HCT116 (cell line): ENCODE measurements around the gene TMF1. TPM values are rescaled to one million over a fixed set of nuclear protein-coding genes. Genes with fewer than 3 reads are reported as not detected.

Experiments
- ATAC-seq: fragments of 200-7000 bp; cut with Tn5 transposase; 2 replicates; pipeline ENCODE4 v1.9.1; 2020; ENCODE audit warnings: mild to moderate bottlenecking, moderate library complexity
- BruUV-seq: library from RNA; stranded (reverse); fragments of 400-500 nt; replicated peaks from 2 replicates; lab custom pipeline; 2021; lab: Mats Ljungman, UMichigan
- CTCF ChIA-PET: fragments of 300-600 bp; sonication (Branson Sonifier 250); formaldehyde crosslinking; loops from one replicate; lab custom pipeline; 2021; ENCODE audit warnings: antibody characterized with exemption; lab: Charles Lee
- POLR2A ChIA-PET: fragments of 300-600, 350-600 bp; sonication (Branson Sonifier 250); formaldehyde crosslinking; loops from one replicate; lab custom pipeline; 2021; ENCODE audit warnings: antibody characterized with exemption; lab: Charles Lee
- RAD21 ChIA-PET, 2 experiments: fragments of 300-600 bp; sonication (Branson Sonifier 250); formaldehyde crosslinking; loops; one replicate each; lab custom pipeline; 2023; ENCODE audit warnings: low total read pairs in 2 of 2; ENCODE audit not compliant: uncharacterized antibody in 2 of 2, unreplicated experiment in 2 of 2, low non-redundant PET in 1 of 2; lab: Charles Lee
- DNase-seq: peaks from one replicate; pipeline ENCODE4 v3.0.0-alpha.2; 2010; ENCODE audit warnings: low read depth, low spot score
- H2AFZ ChIP-seq: fragments of 200-600 bp; shearing (Covaris generic), sonication (generic); 2 replicates; pipeline ENCODE4 v1.6.1; 2017; ENCODE audit warnings: low read depth, mixed run types, mixed read lengths, antibody characterized with exemption, low read length; ENCODE audit not compliant: poor library complexity, severe bottlenecking
- H3K27ac ChIP-seq: 2 replicates; pipeline ENCODE4 v1.5.1; 2012; ENCODE audit warnings: low read depth, low read length
- H3K27me3 ChIP-seq: fragments of 200-600 bp; sonication (generic); 2 replicates; pipeline ENCODE4 v1.6.1; 2016; ENCODE audit warnings: mixed run types, low read length, mixed read lengths; ENCODE audit not compliant: insufficient read depth
- H3K36me3 ChIP-seq, 2 experiments: fragments of 200-500 bp in 1 of 2; fragments of 200-600 bp in 1 of 2; sonication (Bioruptor generic) in 1 of 2; sonication (generic) in 1 of 2; 2 replicates each; pipeline versions ENCODE4 v1.5.1 to v1.6.1; 2014 to 2016; ENCODE audit warnings: low read length in 2 of 2, inconsistent platforms in 1 of 2, mixed read lengths in 1 of 2, mixed run types in 1 of 2; ENCODE audit not compliant: insufficient read depth in 2 of 2, control insufficient read depth in 1 of 2
- H3K4me1 ChIP-seq, 2 experiments: fragments of 200-600 bp in 1 of 2; sonication (generic) in 1 of 2; 2 replicates each; pipeline versions ENCODE4 v1.5.1 to v1.6.1; 2012 to 2017; ENCODE audit warnings: low read length in 2 of 2, inconsistent platforms in 1 of 2, mild to moderate bottlenecking in 1 of 2, mixed read lengths in 1 of 2, mixed run types in 1 of 2, moderate library complexity in 1 of 2; ENCODE audit not compliant: insufficient read depth in 2 of 2, control insufficient read depth in 1 of 2
- H3K4me2 ChIP-seq: fragments of 200-600 bp; sonication (generic); 2 replicates; pipeline ENCODE4 v1.6.1; 2017; ENCODE audit warnings: mixed run types, low read length, mixed read lengths
- H3K4me3 ChIP-seq, 2 experiments: fragments of 200-600 bp in 1 of 2; sonication (generic) in 1 of 2; replicated peaks in 1 of 2; 2 replicates each; pipeline ENCODE4 v1.5.1; 2011 to 2016; ENCODE audit warnings: low read length in 2 of 2, control low read depth in 1 of 2, low read depth in 1 of 2, mild to moderate bottlenecking in 1 of 2, mixed read lengths in 1 of 2, mixed run types in 1 of 2
- H3K79me2 ChIP-seq: fragments of 200-600 bp; sonication (generic); 2 replicates; pipeline ENCODE4 v1.6.1; 2017; ENCODE audit warnings: mild to moderate bottlenecking, mixed run types, low read length, moderate library complexity, mixed read lengths; ENCODE audit not compliant: insufficient read depth
- H3K9ac ChIP-seq: fragments of 200-600 bp; sonication (generic); 2 replicates; pipeline ENCODE4 v1.6.1; 2016; ENCODE audit warnings: low read length, mixed read lengths
- H3K9me2 ChIP-seq: fragments of 200-600 bp; sonication (generic), shearing (Covaris generic); 2 replicates; pipeline ENCODE4 v1.6.1; 2017; ENCODE audit warnings: mixed run types, mild to moderate bottlenecking, moderate library complexity; ENCODE audit not compliant: insufficient read depth
- H3K9me3 ChIP-seq, 2 experiments: fragments of 200-500 bp in 1 of 2; fragments of 200-600 bp in 1 of 2; sonication (Bioruptor generic) in 1 of 2; sonication (generic) in 1 of 2; 2 replicates each; pipeline ENCODE4 v1.6.1; 2014 to 2017; ENCODE audit warnings: low read length in 2 of 2, mixed read lengths in 2 of 2, inconsistent platforms in 1 of 2, low read depth in 1 of 2, mild to moderate bottlenecking in 1 of 2, mixed run types in 1 of 2, moderate library complexity in 1 of 2; ENCODE audit not compliant: control insufficient read depth in 1 of 2, insufficient read depth in 1 of 2
- H4K20me1 ChIP-seq: fragments of 200-600 bp; sonication (generic), shearing (Covaris generic); 2 replicates; pipeline ENCODE4 v1.6.1; 2017; ENCODE audit warnings: mixed run types, mild to moderate bottlenecking, moderate library complexity; ENCODE audit not compliant: insufficient read depth
- ATF3 ChIP-seq: IDR thresholded peaks from 2 replicates; pipeline ENCODE4 v1.6.1; 2012
- CBX3 ChIP-seq: IDR thresholded peaks from 2 replicates; pipeline ENCODE4 v1.6.1; 2012; ENCODE audit warnings: low read depth
- CTCF ChIP-seq, 3 experiments: fragments of 200-600 bp in 1 of 3; sonication (generic) in 1 of 3; IDR thresholded peaks in 2 of 3; conservative IDR thresholded peaks in 1 of 3; 2 replicates each; pipeline ENCODE4 v1.5.1; 2012 to 2017; ENCODE audit warnings: low read depth in 2 of 3, low read length in 2 of 3, antibody characterized with exemption in 1 of 3, borderline replicate concordance in 1 of 3, control low read depth in 1 of 3, mild to moderate bottlenecking in 1 of 3, mixed read lengths in 1 of 3, mixed run types in 1 of 3, moderate library complexity in 1 of 3; ENCODE audit not compliant: insufficient read depth in 1 of 3
- FOSL1 ChIP-seq: IDR thresholded peaks from 2 replicates; pipeline ENCODE4 v1.6.1; 2012; ENCODE audit warnings: low read depth
- JUND ChIP-seq: IDR thresholded peaks from 2 replicates; pipeline ENCODE4 v1.6.1; 2012
- MAX ChIP-seq: IDR thresholded peaks from 2 replicates; pipeline ENCODE4 v1.6.1; 2012
- RAD21 ChIP-seq: IDR thresholded peaks from 2 replicates; pipeline ENCODE4 v1.6.1; 2012; ENCODE audit warnings: low read depth, mild to moderate bottlenecking
- SRF ChIP-seq: IDR thresholded peaks from 2 replicates; pipeline ENCODE4 v1.6.1; 2012; ENCODE audit warnings: low read depth
- TCF7L2 ChIP-seq: IDR thresholded peaks from 2 replicates; pipeline ENCODE4 v1.7.0; 2011; ENCODE audit warnings: borderline replicate concordance, inconsistent platforms; ENCODE audit not compliant: insufficient read depth, insufficient read length; ENCODE audit errors: extremely low read depth
- YY1 ChIP-seq: IDR thresholded peaks from 2 replicates; pipeline ENCODE4 v1.6.1; 2011; ENCODE audit warnings: low read length, low read depth, moderate library complexity, mild to moderate bottlenecking; ENCODE audit not compliant: insufficient replicate concordance; ENCODE audit errors: extremely low read depth
- intact Hi-C: fragments of 100-400 bp; cut with micrococcal nuclease; formaldehyde crosslinking; loops from 2 replicates; pipeline ENCODE4 v1.10.0; 2022
- total RNA-seq: library from RNA; stranded (reverse); gene quantifications from one replicate; pipeline ENCODE4 v1.2.1, GENCODE V29; 2021; ENCODE audit not compliant: unreplicated experiment
- TF ChIP-seq, protein P1 (sequence below): IDR thresholded peaks from 2 replicates; pipeline ENCODE4 v1.6.1; 2012; ENCODE audit warnings: low read depth

TMF1 gene
- total RNA-seq, 1 experiment from 2014 or later: 27.3 TPM

DNA sequence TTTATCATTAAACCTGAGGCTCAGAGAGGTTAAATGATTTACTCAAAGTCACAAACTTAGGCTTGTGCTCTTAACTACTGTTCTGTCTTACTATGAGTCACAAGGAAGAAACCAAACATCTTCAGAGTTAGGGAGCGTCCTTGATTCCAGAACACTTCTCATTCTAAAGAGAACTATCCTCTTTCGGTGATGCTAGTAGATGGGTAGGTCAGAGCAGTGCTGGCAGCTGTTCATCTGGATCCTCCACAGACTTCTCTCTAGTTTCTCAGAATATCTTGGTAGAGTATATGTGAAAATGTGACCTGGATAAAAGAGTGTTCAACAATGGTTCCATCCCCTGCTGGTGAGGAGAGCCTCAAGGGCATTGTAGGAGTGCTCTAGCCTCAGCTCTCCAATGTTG is 35.9 kb upstream of the TMF1 start:
- POLR2A ChIA-PET: no interaction called here
- no peaks in the 10 kb centered on the region for H4K20me1 ChIP-seq
- ATAC-seq (no peak), DNase-seq (no peak)
- H3K9me3 ChIP-seq: no peaks in the 10 kb centered on the region
- no peak overlapping the region for H3K4me3 ChIP-seq
- no TSS peak for BruUV-seq
- H2AFZ ChIP-seq: no peak overlapping the region
- no peaks in the 10 kb centered on the region for H3K36me3 ChIP-seq
- H3K27ac ChIP-seq: no peak overlapping the region
- intact Hi-C loops: no loop called here
- H3K4me2 ChIP-seq: peak overlapping the region; percentile 38
- no peaks in the 10 kb centered on the region for H3K9me2 ChIP-seq
- H3K4me1 ChIP-seq: peaks cover 18 to 62% of the 10 kb centered on the region in 2 experiments
- RAD21 ChIA-PET: no interaction called here
- H3K79me2 ChIP-seq: peaks cover 38% of the 10 kb centered on the region
- TF ChIP-seq JUND (0 out of 2 replicates have a peak, but pooled peaks have one; percentile 19), CTCF (IDR thresholded peaks at IDR 0.05 in 2 of 3, conservative IDR thresholded peaks at IDR 0.05 in 1 of 3; ENCODE audit: borderline replicate concordance in 1 of 3, insufficient read depth in 1 of 3, low read depth in 2 of 3, low read length in 2 of 3) (no peak)
- no peak overlapping the region for H3K9ac ChIP-seq
- no peaks in the 10 kb centered on the region for H3K27me3 ChIP-seq
- CTCF ChIA-PET: no interaction called here

DNA sequence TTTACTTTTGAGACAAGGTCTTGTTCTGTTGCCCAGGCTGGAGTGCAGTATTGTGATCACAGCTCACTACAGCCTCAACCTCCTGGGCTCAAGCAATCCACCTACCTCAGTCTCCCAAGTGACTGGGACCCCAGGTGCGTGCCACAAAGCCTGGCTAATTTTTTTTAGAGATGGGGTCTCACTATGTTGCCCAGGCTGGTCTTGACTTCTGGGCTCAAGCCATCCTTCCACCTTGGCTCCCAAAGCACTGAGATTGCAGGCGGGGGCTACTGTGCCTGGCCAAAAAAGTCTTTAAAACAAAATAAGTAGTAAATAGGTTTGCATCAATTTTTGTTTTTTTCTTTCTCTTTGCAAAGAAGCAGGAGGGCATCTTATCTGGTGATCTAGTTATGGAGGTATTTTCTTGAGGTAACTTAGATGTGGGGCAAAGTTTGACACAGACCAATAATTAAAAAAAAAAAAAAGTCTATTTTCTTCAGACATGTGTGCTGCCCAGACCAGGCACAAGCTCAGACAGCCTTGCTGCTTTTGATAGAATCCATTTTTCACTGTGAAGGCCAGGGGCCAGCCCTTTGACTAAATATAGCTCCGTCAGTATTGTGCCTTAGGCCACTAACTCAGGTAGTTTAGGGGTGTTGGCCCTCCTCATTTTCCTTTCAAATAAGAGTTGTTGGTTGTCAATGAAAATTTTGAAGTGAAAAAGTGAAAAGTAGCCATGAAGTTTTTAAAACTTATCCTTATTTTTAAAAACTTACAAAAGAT is 35.1 kb upstream of the TMF1 start:
- no TSS peak for BruUV-seq
- DNase-seq (no peak), ATAC-seq (no peak)
- Histone ChIP-seq H4K20me1 (no peaks in the 10 kb centered on the region), H3K79me2 (peaks cover 38% of the 10 kb centered on the region), H3K4me3 (no peak overlapping the region), H3K36me3 (no peaks in the 10 kb centered on the region), H2AFZ (no peak overlapping the region), H3K4me1 (peaks cover 25 to 70% of the 10 kb centered on the region in 2 experiments), H3K9me3 (no peaks in the 10 kb centered on the region), H3K4me2 (peak overlapping the region; percentile 32; the same call in 1 of the 2 replicates), H3K9ac (no peak overlapping the region), H3K27ac (peak overlapping the region; percentile 70; the same call in 1 of the 2 replicates), H3K27me3 (no peaks in the 10 kb centered on the region), H3K9me2 (no peaks in the 10 kb centered on the region)
- intact Hi-C loops: no loop called here
- CTCF ChIA-PET: interaction anchor here (0.7 kb wide), 1 partner anchor 315 kb away, joined by 3 read pairs; no protein-coding TSS in a partner anchor
- RAD21 ChIA-PET: no interaction called here
- POLR2A ChIA-PET: interaction anchor here (1.1 kb wide), 1 partner anchor 17 kb away, joined by 4 read pairs; no protein-coding TSS in a partner anchor
- TF ChIP-seq, protein P1, sequence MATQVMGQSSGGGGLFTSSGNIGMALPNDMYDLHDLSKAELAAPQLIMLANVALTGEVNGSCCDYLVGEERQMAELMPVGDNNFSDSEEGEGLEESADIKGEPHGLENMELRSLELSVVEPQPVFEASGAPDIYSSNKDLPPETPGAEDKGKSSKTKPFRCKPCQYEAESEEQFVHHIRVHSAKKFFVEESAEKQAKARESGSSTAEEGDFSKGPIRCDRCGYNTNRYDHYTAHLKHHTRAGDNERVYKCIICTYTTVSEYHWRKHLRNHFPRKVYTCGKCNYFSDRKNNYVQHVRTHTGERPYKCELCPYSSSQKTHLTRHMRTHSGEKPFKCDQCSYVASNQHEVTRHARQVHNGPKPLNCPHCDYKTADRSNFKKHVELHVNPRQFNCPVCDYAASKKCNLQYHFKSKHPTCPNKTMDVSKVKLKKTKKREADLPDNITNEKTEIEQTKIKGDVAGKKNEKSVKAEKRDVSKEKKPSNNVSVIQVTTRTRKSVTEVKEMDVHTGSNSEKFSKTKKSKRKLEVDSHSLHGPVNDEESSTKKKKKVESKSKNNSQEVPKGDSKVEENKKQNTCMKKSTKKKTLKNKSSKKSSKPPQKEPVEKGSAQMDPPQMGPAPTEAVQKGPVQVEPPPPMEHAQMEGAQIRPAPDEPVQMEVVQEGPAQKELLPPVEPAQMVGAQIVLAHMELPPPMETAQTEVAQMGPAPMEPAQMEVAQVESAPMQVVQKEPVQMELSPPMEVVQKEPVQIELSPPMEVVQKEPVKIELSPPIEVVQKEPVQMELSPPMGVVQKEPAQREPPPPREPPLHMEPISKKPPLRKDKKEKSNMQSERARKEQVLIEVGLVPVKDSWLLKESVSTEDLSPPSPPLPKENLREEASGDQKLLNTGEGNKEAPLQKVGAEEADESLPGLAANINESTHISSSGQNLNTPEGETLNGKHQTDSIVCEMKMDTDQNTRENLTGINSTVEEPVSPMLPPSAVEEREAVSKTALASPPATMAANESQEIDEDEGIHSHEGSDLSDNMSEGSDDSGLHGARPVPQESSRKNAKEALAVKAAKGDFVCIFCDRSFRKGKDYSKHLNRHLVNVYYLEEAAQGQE: no peak
- TF ChIP-seq ATF3 (no peak), CBX3 (no peak), MAX (no peak), RAD21 (no peak), YY1 (no peak), SRF (no peak), TCF7L2 (no peak), FOSL1 (no peak)
